HG02798 (cell line): ENCODE results near the gene IL22RA1.

Source experiments
- ATAC-seq: cut with Tn5 transposase; IDR thresholded peaks from one replicate; pipeline ENCODE4 v1.9.1; 2021; ENCODE audit warnings: mild to moderate bottlenecking; ENCODE audit not compliant: unreplicated experiment, poor library complexity

IL22RA1 gene

DNA sequence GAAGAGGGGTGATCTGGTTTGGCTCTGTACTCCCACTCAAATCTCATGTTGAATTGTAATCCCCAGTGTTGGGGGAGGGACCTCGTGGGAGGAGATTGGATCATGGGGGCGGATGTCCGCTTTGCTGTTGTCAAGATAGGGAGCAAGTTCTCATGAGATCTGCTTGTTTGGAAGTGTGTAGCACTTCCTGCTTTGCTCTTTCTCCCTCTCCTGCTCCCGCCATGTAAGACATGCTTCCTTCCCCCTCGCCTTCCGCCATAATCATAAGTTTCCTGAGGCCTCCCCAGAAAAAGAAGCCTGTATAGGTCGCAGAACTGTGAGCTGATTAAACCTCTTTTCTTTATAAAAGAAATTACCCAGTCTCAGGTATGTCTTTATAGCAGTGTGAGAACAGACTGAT lies 58.9 kb downstream of the IL22RA1 start:
- no peak for ATAC-seq

DNA sequence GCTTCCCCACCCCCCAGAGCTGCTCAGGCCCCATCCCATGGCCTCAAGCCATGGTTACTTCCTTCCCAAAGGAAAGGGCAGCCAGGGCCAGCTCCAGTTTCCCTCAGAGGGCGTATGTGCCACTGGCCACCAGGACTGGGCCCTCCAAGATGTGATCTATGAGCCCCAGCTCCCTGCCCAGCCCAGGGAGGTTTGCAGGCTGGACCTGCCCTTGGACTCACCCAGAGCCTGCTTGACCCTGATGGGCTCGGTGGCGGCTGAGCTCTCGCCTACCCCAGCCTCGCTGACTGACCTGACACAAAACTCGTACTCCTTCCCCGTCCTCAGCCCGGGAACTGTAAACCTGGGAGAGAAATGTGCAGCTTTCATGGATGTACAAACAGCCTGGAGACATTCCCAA lies 60.6 kb downstream of the IL22RA1 start:
- ATAC-seq, result no peak

DNA sequence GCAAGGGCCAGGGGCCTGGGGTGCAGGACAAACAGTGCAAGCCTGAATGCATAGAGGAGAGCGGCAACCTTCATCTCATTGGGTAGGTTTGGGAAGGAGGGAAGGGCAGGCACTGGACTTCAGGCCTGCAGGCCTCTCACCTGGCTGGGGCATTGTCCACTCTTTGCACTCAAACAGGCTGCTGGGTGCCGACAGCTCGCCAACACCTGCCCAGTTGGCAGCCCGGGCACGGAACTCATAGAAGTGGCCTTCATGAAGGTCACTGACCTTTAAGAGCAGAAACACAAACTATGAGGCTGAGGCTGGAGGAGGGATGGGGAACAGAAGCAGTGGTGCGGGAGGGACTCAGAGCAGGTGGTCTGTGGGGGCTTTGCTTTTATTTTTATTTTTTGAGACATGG lies 61.8 kb downstream of the IL22RA1 start:
- ATAC-seq, result no peak

DNA sequence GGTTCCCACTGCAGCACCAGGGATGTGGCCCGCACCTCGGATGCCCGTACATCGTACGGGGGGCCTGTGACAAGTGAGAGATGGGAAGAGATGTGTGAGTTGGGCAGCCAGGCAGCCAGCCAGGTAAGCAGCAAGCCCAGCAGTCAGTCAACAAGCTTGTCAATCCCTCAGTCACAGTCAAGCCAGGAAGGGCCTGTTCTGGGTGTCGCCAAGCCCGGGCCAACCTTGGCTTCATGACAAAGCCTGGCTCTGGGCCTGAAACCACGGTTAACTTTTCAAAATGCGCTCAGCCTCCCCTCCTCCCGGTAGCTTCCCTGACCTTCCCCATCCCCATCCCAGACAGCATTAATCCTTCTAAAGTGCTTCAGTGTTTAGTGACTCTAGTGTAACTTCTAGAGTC lies 62.8 kb downstream of the IL22RA1 start:
- no peak for ATAC-seq

DNA sequence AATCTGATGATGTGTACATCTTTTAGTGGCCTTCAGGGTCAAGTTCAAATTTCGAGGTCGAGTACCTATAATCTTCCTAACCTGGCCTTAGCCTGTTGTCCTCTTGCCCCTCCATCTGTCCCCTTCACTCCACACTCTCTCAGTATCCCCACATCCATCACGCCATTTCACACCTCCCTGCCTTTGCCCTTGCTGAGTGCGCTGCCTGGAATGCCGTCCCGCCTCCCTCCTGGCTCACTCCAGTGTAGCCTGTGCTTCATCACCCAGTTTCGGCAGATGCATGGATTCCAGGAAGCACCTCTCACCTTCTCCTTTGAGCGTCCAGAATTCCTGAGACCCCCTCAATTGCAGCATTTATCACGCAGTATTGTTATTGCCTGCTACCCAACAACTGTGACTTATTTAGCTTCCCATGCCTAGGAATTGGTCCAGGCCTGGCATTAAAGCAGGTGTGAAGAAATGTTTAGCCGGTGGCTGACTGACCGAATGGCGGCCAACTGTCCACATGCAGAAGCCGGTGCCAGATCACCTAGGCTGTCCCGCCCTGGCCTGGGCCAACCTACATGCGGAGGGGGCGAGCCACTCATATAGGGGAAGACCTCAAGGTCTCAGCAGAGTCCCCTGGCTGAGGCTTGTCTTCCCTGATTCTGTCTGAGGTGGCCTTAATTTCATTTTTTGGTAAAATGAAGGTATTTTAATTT lies 65.5 kb downstream of the IL22RA1 start:
- no peak for ATAC-seq

DNA sequence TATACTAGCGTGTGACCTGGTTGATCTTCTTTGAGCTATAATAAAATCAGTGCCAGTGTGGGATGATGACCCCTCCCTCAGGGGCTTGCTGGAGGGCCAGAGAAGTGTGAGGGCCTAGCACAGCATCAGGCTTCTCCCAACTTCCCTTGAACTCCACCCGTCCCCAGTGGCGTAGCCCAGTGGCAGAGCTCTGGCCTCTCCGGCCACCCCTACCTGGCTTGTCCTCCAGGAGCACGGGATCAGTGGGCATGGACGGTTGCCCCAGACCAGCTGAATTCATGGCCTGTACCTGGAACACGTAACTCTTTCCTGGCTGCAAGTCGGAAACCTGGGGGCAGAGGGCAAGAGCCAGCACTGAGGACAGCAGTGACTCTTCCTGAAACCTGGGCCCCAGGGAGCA lies 67.0 kb downstream of the IL22RA1 start:
- ATAC-seq, result no peak

DNA sequence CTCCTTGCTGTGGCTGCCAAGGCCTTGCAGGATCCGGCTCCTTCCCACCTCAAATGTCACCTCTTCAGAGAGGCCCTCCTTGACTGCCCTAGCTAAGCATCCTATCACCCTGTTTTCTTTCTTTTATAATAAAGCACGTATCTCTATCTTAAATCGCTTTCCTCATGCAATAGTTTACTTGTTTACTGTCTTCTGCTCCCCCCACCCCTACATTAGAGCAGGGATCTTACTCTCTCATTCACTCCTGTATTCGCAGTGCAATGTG lies 67.4 kb downstream of the IL22RA1 start:
- no peak for ATAC-seq

DNA sequence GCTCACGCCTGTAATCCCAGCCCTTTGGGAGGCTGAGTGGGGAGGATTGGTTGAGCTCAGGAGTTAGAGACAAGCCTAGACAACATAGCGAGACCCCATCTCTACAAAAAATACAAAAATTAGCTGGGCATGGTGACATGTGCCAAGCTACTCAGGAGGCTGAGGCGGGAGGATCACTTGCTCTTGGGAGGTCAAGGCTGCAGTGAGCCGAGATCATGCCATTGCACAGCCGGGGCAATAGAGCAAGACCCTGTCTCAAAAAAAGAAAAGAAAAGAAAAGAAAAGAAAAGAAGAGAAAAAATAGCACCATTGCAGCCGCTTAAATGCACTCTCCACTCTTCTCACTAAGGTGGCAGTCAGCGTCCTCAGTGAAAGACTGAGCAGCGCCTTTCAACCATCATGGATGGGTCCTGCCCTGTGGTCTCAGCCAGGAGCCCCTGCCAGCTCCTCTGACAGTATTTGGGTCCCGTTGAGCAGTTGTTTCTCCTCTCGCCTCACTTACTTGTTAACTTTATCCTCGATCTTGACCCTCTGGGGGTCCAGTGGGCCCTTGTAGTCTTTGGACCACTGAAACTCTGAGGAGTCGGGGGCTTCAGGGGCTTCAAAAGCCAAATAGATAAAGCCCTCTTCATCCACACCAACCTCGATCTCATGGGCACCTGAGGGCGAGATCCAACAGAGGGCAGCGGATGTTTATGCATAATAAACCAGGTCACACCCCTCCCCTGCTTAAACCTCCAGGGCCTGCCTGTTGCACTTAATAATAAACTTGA lies 67.9 kb downstream of the IL22RA1 start:
- ATAC-seq, result no peak

DNA sequence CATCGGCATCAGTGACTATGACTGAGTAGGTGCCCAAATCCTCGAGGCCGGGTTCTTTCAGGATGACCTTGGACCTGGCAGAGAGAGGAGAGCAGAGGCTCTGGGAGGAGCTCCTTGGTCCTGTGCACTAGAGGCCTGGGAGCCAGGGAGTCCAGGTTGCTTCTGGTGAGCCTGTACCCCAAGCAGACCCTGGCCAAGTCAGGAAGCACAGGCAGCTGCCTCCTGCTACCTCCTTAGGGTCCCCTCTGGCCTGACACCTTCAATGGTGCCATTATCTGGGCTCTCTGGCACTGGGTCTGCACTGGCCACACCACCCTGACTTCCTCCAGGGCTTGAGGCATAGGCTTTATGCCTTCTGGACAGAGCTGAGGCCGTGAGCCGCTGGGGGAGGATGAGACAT lies 68.7 kb downstream of the IL22RA1 start:
- ATAC-seq, result no peak

DNA sequence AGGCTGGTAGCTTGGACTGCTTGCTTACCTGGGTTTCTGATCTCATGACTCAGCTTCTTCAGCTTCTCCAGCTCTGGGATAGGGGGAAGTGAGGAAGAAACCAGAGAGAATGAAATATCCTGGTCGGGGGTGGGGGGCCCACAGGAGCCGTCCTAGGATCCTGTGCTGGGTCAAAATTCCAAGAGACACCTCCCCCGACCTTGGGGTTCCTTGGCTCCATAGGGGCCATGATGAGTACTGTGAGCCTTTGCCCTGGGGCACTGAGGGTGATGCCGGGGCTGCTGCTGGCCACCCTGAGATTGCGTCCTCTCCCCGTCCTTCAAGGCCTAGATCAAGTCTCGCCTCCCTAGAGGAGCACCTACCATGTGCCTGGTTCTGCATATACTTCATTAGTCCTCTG lies 71.0 kb downstream of the IL22RA1 start:
- no peak for ATAC-seq

DNA sequence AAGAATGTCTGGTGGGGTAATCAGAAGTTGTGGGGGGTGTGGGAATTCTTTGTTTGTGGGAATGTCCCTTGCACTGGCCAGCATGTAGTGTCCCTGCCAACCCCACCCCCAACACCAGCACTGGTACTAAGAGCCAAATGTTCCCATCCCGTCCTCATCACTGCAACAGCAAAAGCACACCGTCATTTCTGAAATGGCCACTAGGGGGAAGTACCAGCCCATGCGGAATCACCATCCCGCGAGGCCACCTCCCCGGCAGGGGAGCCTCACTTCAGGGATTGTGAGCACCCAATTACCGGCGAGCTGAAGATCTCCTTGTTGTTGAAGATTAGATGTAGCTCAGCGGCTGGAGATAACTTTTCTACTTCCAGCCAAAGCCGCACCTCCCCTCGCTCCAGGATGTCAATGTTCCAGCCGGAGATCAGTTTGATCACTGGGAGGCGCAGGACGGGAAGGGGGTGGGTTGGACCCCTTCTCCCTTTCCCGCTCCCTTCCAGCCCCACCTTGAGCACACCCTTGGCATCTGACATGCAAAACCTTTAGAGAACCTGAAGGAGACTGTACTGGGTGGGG lies 72.0 kb downstream of the IL22RA1 start:
- ATAC-seq, result peak; percentile 53

DNA sequence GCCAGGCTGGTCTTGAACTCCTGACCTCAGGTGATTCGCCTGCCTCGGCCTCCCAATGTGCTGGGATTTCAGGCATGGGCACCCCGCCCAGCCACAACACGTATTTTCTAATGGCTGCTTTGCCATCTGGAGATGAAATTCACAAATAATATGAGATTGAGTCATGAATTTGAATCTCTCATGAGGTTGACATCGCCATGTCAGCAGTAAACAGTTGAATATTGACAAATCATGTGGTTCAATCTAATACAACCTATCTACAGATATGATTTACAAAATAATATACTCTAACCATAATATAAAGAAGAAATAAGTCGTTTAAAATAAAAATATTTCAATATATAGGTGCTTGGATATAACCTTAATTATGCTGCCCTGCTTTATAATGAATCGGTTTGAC lies 73.1 kb downstream of the IL22RA1 start:
- ATAC-seq, result no peak
